Loucy (cell line): ENCODE data around the gene SUN5.

Experiments used
- H2AFZ ChIP-seq: fragments of 200-600 bp; sonication (generic); 2 replicates; pipeline ENCODE4 v1.6.0; 2016; ENCODE audit warnings: antibody characterized with exemption, mild to moderate bottlenecking, low read length, moderate library complexity
- H3F3A ChIP-seq: fragments of 200-600 bp; 2 replicates; pipeline ENCODE4 v1.6.0; 2016; ENCODE audit warnings: antibody characterized with exemption, low read depth, mild to moderate bottlenecking
- H3K27me3 ChIP-seq: fragments of 200-600 bp; sonication (generic); 2 replicates; pipeline ENCODE4 v1.6.1; 2014; ENCODE audit warnings: low read length, mild to moderate bottlenecking; ENCODE audit not compliant: insufficient read depth, poor library complexity, severe bottlenecking
- H3K36me3 ChIP-seq: fragments of 200-600 bp; sonication (generic); 2 replicates; pipeline ENCODE4 v1.6.1; 2016; ENCODE audit warnings: low read length; ENCODE audit not compliant: insufficient read depth
- H3K4me1 ChIP-seq: fragments of 200-600 bp; sonication (generic); 2 replicates; pipeline ENCODE4 v1.5.1; 2014; ENCODE audit warnings: low read length, mild to moderate bottlenecking; ENCODE audit not compliant: insufficient read depth, poor library complexity, severe bottlenecking
- H3K4me2 ChIP-seq: fragments of 200-600 bp; sonication (generic); 2 replicates; pipeline ENCODE4 v1.6.0; 2014; ENCODE audit warnings: antibody characterized with exemption, low read length, low read depth, mild to moderate bottlenecking; ENCODE audit not compliant: poor library complexity, severe bottlenecking
- H3K4me3 ChIP-seq: fragments of 200-600 bp; sonication (generic); 2 replicates; pipeline ENCODE4 v1.5.1; 2014; ENCODE audit warnings: low read length, mild to moderate bottlenecking, mixed read lengths; ENCODE audit not compliant: poor library complexity, severe bottlenecking
- H3K79me2 ChIP-seq: fragments of 200-600 bp; sonication (generic); 2 replicates; pipeline ENCODE4 v1.6.1; 2014; ENCODE audit warnings: low read length; ENCODE audit not compliant: insufficient read depth
- H3K9ac ChIP-seq: fragments of 200-600 bp; sonication (generic); 2 replicates; pipeline ENCODE4 v1.6.0; 2014; ENCODE audit warnings: mild to moderate bottlenecking, low read depth, low read length, moderate library complexity; ENCODE audit not compliant: poor library complexity, severe bottlenecking
- H3K9me2 ChIP-seq: fragments of 200-600 bp; sonication (generic); replicated peaks from 2 replicates; pipeline ENCODE4 v1.6.1; 2016; ENCODE audit warnings: low read depth, low read length, mixed read lengths
- H3K9me3 ChIP-seq: fragments of 200-600 bp; sonication (generic); 2 replicates; pipeline ENCODE4 v1.6.1; 2014; ENCODE audit warnings: mild to moderate bottlenecking, antibody characterized with exemption, low read length, low read depth; ENCODE audit not compliant: insufficient read depth
- H4K20me1 ChIP-seq: fragments of 200-600 bp; sonication (generic); 2 replicates; pipeline ENCODE4 v1.6.0; 2014; ENCODE audit warnings: antibody characterized with exemption, low read length, mild to moderate bottlenecking; ENCODE audit not compliant: insufficient read depth, poor library complexity, severe bottlenecking
- CTCF ChIP-seq: fragments of 200-600 bp; sonication (generic); conservative IDR thresholded peaks from 2 replicates; pipeline ENCODE4 v1.5.1; 2014; ENCODE audit warnings: mild to moderate bottlenecking, antibody characterized with exemption, low read length
- EZH2phosphoT487 ChIP-seq: fragments of 200-600 bp; IDR thresholded peaks from 2 replicates; pipeline ENCODE4 v1.6.1; 2018; ENCODE audit warnings: antibody characterized with exemption, mild to moderate bottlenecking, moderate library complexity, borderline replicate concordance

The SUN5 gene

DNA sequence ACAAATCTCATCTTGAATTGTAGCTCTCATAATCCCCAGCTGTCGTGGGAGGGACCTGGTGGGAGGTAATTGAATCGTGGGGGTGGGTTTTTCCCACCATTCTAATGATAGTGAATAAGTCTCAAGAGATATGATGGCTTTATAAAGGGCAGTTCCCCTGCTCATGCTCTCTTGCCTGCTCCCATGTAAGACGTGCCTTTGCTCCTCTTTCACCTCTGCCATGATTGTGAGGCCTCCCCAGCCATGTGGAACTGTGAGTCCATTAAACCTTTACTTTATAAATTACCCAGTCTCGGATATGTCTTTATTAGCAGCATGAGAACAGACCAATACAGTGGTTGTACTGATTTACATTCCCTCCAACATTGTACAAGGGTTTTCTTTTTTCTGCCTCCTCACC is 69.7 kb downstream of the SUN5 start:
- no peaks in the 10 kb centered on the region for H3K4me1 ChIP-seq
- H3K9ac ChIP-seq: no peak overlapping the region
- no peaks in the 10 kb centered on the region for H3K79me2 ChIP-seq
- no peaks in the 10 kb centered on the region for H3K36me3 ChIP-seq
- no peaks in the 10 kb centered on the region for H4K20me1 ChIP-seq
- no peaks in the 10 kb centered on the region for H3K9me2 ChIP-seq
- TF ChIP-seq CTCF (no peak), EZH2phosphoT487 (no peak)
- no peak overlapping the region for H2AFZ ChIP-seq
- no peaks in the 10 kb centered on the region for H3K9me3 ChIP-seq
- no peaks in the 10 kb centered on the region for H3F3A ChIP-seq
- H3K4me3 ChIP-seq: no peak overlapping the region
- no peaks in the 10 kb centered on the region for H3K27me3 ChIP-seq
- no peak overlapping the region for H3K4me2 ChIP-seq
